K562 (cell line): Measurements from ENCODE around the gene ARHGEF10L.

Experiments used
- GATA2 ChIP-seq: sonication (generic); formaldehyde crosslinking; IDR thresholded peaks from 2 replicates; pipeline ENCODE4 v1.4.0; 2020; ENCODE audit warnings: mild to moderate bottlenecking, missing genetic modification reagents
- GATAD2A ChIP-seq: fragments of 450-650 bp; IDR thresholded peaks from 2 replicates; pipeline ENCODE4 v1.6.1; 2017
- MYC ChIP-seq, 2 experiments: fragments of 250-450 bp in 1 of 2; sonication (Bioruptor Pico) in 1 of 2; IDR thresholded peaks; 2 replicates each; pipeline versions ENCODE4 v1.5.1 to v1.6.1; 2012 to 2021; ENCODE audit warnings: low read depth in 2 of 2, borderline replicate concordance in 1 of 2, improper control_type of control experiment in 1 of 2, low read length in 1 of 2, mild to moderate bottlenecking in 1 of 2, moderate library complexity in 1 of 2
- RB1 ChIP-seq: fragments of 450-650 bp; IDR thresholded peaks from 2 replicates; pipeline ENCODE4 v1.6.1; 2017; ENCODE audit warnings: low read depth, mild to moderate bottlenecking
- YY1 ChIP-seq, 3 experiments: IDR thresholded peaks; 2 replicates each; pipeline ENCODE4 v1.6.1; 2011; ENCODE audit warnings: low read length in 2 of 3, mild to moderate bottlenecking in 2 of 3, moderate library complexity in 2 of 3, borderline replicate concordance in 1 of 3, control low read depth in 1 of 3, low read depth in 1 of 3; ENCODE audit not compliant: insufficient read depth in 3 of 3, insufficient replicate concordance in 2 of 3, control insufficient read depth in 1 of 3, insufficient read length in 1 of 3; ENCODE audit errors: extremely low read depth in 1 of 3
- ZFP36 ChIP-seq: fragments of 150-350 bp; IDR thresholded peaks from 2 replicates; pipeline ENCODE4 v1.6.1; 2018; ENCODE audit warnings: low read length, low read depth; ENCODE audit not compliant: partially characterized antibody
- ZNF121 ChIP-seq: sonication (generic); formaldehyde crosslinking; conservative IDR thresholded peaks from 2 replicates; pipeline ENCODE4 v1.8.0; 2022; ENCODE audit warnings: missing genetic modification reagents
- ZNF124 ChIP-seq: sonication (generic); formaldehyde crosslinking; IDR thresholded peaks from 2 replicates; pipeline ENCODE4 v1.8.1; 2022; ENCODE audit warnings: missing genetic modification reagents
- ZNF274 ChIP-seq: IDR thresholded peaks from 2 replicates; pipeline ENCODE4 v1.6.1; 2011; ENCODE audit warnings: low read depth, mild to moderate bottlenecking, low read length, moderate library complexity, borderline replicate concordance
- TF ChIP-seq, protein P1 (sequence below), 2 experiments: fragments of 150-350 bp in 1 of 2; IDR thresholded peaks; 2 replicates each; pipeline ENCODE4 v1.6.1; 2012 to 2016; ENCODE audit warnings: low read depth in 2 of 2, low read length in 2 of 2, mild to moderate bottlenecking in 1 of 2, moderate library complexity in 1 of 2

DNA sequence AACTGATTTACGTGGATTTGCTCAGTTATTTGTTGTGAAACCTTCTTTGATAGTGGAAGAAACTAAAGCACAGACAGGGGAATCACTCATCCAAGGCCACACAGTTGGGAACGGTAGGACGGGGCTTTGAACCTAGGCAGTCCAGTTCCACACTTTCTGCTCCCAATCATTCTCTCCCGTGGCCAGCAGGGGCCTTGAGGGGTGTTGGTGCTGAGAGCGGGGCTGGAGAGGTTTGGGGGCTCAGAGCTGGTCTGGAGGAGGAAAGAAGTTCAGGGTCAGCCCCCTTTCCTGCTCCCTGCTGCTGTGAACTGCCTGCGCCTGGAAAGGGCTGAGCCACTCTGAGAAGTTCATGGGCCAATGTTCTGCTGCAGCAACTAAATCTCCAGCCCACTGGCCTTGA is 184.2 kb downstream of the ARHGEF10L start:
- no peak for TF ChIP-seq GATA2 (CRISPR knock-in tag)
- no peak for TF ChIP-seq ZNF124 (CRISPR knock-in tag)
- no peak for TF ChIP-seq MYC (IDR thresholded peaks at IDR 0.05; ENCODE audit: low read depth, low read length)
- no peak for TF ChIP-seq MYC (CRISPR knock-in tag; IDR thresholded peaks at IDR 0.05; ENCODE audit: borderline replicate concordance, low read depth)
- TF ChIP-seq YY1 (IDR thresholded peaks at IDR 0.05; ENCODE audit: borderline replicate concordance in 1 of 3, control insufficient read depth in 1 of 3, extremely low read depth in 1 of 3, insufficient read depth in 3 of 3, insufficient read length in 1 of 3, insufficient replicate concordance in 2 of 3, low read depth in 1 of 3, low read length in 2 of 3) = no peak
- no peak for TF ChIP-seq ZFP36
- TF ChIP-seq RB1 = no peak
- TF ChIP-seq, protein P1, sequence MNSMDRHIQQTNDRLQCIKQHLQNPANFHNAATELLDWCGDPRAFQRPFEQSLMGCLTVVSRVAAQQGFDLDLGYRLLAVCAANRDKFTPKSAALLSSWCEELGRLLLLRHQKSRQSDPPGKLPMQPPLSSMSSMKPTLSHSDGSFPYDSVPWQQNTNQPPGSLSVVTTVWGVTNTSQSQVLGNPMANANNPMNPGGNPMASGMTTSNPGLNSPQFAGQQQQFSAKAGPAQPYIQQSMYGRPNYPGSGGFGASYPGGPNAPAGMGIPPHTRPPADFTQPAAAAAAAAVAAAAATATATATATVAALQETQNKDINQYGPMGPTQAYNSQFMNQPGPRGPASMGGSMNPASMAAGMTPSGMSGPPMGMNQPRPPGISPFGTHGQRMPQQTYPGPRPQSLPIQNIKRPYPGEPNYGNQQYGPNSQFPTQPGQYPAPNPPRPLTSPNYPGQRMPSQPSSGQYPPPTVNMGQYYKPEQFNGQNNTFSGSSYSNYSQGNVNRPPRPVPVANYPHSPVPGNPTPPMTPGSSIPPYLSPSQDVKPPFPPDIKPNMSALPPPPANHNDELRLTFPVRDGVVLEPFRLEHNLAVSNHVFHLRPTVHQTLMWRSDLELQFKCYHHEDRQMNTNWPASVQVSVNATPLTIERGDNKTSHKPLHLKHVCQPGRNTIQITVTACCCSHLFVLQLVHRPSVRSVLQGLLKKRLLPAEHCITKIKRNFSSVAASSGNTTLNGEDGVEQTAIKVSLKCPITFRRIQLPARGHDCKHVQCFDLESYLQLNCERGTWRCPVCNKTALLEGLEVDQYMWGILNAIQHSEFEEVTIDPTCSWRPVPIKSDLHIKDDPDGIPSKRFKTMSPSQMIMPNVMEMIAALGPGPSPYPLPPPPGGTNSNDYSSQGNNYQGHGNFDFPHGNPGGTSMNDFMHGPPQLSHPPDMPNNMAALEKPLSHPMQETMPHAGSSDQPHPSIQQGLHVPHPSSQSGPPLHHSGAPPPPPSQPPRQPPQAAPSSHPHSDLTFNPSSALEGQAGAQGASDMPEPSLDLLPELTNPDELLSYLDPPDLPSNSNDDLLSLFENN (IDR thresholded peaks at IDR 0.05; ENCODE audit: low read depth in 2 of 2, low read length in 2 of 2) = no peak
- no peak for TF ChIP-seq ZNF274
- no peak for TF ChIP-seq GATAD2A
- TF ChIP-seq ZNF121 (CRISPR knock-in tag) = no peak
